HG03159 (cell line): ENCODE measurements around the gene RAVER1.
A peak's percentile ranks its signal among the peaks of the same experiment; 100 is the strongest.

Experiments used
- ATAC-seq: cut with Tn5 transposase; IDR thresholded peaks from one replicate; pipeline ENCODE4 v1.9.1; 2021; ENCODE audit warnings: mild to moderate bottlenecking, moderate library complexity; ENCODE audit not compliant: unreplicated experiment

The RAVER1 gene

DNA sequence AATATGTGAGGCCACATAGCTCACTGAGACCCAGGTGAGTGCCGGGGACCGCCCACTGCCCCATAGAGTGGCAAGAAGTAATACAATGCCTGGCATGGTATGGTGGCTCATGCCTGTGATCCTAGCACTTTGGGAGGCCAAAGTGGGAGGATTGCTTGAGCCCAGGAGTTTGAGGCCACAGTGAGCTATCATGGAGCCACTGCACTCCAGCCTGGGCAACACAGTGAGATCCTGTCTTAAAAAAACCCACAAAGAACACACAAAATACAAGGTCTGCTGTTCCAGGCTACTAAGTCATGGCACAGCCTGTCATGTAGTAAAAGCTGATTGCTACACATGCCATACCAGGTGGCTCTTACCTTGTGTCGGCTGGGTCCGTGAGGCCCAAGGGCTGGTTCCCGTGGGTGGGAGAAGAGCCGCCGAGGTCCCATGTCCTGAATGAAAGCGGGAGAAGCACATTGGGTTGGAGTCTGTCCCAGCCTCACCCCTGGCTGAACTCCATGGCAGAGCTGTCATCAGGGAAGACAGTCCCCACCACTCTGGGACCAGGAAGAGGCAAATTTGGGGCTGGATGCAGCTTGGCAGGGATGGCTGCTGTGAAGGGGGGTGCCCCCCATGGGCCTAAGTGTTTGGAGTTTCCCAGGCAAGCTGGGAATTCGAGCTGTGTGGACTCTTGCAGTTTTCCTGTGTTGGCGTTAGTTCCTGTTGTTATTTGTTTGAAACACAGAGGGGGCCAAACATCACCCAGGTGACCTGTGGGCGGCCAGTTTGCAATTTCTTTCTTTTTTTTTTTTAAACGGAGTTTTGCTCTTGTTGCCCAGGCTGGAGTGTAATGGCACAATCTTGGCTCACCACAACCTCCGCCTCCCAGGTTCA is 14.3 kb downstream of the RAVER1 start:
- ATAC-seq: no peak

GRCh38 chr19:10317857-10318462 is 15.4 kb downstream of the RAVER1 start:
- ATAC-seq: no peak

- no peak for ATAC-seq
Observed at GRCh38 chr19:10317045-10317856, 16.1 kb downstream of the RAVER1 start.

DNA sequence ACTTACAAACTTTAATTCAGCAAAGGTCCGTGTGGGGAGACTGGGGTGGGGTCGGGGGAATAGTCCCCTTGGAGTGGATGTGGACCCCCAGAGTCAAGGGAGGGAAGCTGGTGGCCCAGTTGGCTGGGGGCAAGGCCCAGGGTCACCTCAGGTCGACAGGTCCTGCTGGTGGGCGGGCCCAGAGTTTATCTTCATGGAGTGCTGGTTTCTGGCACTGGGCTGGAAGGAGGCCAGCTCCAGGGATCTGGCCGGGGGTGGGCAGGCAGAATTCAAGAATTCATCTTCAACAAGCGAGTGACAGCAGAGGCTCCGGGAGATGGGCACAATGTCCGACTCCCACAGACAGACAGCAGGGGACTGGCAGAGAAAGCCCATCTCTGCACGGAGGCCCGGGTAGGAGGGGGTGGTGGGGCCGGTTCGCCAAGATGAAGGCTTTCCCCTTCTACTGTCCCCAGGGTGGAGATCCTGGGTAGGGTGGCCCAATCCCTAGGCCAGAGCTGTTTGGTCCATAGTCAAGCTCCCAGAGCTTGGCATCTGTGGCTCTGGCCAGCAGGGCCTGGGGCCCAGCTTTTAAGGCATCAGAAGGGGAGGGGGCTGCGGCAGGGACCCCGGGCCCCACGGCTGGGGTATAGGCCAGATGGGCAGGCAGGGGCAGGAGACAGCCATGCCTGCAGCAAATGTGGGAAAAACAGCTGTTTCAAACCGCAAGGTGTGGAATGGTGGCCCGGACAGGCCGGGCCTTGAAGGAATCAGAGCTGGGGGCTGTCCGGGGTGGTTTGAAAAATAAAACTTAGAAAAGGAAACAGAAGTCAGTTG is 16.9 kb downstream of the RAVER1 start:
- peak; percentile 16 for ATAC-seq

GRCh38 chr19:10315335-10316214 is 17.8 kb downstream of the RAVER1 start, which contains the start of gene FDX2:
Gene FDX2 (minus strand): TSS chr19:10316015. CDS start chr19:10315996, 19 bp downstream.
- ATAC-seq: peak; percentile 74

- ATAC-seq: no peak
Observed at GRCh38 chr19:10309423-10309822, 23.9 kb downstream of the RAVER1 start, which contains the start of gene ZGLP1. Gene ZGLP1 (minus strand): TSS chr19:10309815.

- ATAC-seq: no peak
Observed at GRCh38 chr19:10306327-10306726, 27.0 kb downstream of the RAVER1 start.

- no peak for ATAC-seq
Observed at GRCh38 chr19:10305139-10305806, 28.1 kb downstream of the RAVER1 start.

GRCh38 chr19:10299545-10300458 is 33.5 kb downstream of the RAVER1 start:
- no peak for ATAC-seq

- no peak for ATAC-seq
Observed at GRCh38 chr19:10295847-10296591, 37.3 kb downstream of the RAVER1 start.

DNA sequence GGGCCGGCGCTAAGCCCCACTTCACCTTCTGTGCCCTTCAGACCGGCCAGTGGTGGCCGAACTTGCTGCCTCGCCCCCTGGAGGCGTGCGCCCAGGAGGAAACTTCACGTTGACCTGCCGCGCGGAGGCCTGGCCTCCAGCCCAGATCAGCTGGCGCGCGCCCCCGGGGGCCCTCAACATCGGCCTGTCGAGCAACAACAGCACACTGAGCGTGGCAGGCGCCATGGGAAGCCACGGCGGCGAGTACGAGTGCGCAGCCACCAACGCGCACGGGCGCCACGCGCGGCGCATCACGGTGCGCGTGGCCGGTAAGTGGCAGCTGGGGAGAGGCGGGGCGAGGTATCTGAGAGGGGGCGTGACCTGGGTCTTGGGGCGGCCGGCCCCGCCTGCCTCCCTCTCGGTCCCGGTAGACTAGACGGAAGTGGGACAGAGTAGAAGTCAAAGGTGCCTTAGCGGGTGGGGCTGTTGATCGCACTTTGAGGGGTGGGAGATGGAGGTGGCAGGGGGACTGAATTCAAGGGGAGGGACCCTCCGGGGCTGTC is 38.0 kb downstream of the RAVER1 start:
- no peak for ATAC-seq

DNA sequence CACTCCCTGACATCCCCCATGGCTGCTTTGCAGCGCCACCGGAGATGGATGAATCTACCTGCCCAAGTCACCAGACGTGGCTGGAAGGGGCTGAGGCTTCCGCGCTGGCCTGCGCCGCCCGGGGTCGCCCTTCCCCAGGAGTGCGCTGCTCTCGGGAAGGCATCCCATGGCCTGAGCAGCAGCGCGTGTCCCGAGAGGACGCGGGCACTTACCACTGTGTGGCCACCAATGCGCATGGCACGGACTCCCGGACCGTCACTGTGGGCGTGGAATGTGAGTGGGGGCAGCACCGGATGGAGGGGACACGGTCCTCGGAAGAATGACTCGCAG is 39.0 kb downstream of the RAVER1 start:
- no peak for ATAC-seq

GRCh38 chr19:10293637-10294367 is 39.5 kb downstream of the RAVER1 start:
- no peak for ATAC-seq

DNA sequence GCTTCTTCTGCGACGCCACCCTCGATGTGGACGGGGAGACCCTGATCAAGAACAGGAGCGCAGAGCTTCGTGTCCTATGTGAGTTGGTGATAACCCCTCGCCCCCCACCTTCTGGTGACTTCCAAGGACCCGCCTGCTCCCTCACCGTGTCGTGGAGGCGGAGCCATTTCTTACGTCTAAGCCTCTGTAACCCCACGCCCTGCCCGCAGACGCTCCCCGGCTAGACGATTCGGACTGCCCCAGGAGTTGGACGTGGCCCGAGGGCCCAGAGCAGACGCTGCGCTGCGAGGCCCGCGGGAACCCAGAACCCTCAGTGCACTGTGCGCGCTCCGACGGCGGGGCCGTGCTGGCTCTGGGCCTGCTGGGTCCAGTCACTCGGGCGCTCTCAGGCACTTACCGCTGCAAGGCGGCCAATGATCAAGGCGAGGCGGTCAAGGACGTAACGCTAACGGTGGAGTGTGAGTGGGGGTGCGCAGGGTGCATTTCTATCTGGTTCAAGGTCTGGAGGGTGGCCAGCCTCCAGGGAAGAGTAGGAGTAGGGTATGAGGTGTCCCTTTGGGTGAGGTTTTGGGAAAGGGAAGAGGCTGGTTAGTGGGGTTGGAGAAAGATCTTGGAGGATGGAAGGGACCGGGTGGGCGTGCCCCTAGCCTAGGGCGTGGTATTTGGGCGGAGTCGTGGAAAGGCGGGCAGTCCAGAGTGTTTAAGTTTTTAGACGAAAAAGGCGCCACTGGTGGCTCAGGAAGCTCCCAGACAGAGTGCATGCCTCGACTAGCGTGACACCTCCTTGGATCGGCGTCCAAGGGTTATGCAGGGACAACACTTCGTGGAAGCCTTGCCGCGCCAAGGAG is 40.3 kb downstream of the RAVER1 start:
- ATAC-seq: no peak

- peak; percentile 45 for ATAC-seq
Observed at GRCh38 chr19:10292206-10292788, 41.0 kb downstream of the RAVER1 start.
